ENCODE results near the gene OVAAL. TPM values are rescaled to one million over a fixed set of nuclear protein-coding genes. Genes with fewer than 3 reads are reported as not detected.

Gene OVAAL
- total and polyA plus RNA-seq, 9 of the 15 experiments (the other 6 are each of a cell fraction or from before 2014, with no cell fraction given) = 0.04 to 0.18 (median 0.08) TPM; not detected in 4

DNA sequence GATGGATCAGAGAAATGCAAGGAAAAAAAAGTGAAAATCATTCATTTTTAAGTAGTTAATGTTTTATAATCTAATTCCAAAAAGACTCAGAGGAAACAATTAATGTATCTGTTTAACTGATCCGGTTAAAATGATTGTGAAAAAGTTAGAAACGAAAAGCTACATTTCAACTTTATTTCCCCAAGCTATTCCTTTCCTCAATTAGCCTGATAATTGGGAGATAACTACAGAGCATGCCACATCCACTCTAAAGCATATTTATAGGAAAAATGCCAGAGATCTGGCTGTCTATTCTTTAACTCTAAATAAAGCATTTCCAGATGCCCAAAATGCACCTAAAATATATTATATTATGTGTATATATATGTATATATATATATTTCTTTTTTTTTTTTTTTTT is 37.2 kb downstream of the OVAAL start:
- Histone ChIP-seq H3K4me2 (ENCODE audit: insufficient read depth, low read length) (no peak overlapping the region), H3K27me3 (ENCODE audit: control insufficient read depth in 2 of 2, insufficient read depth in 2 of 2, low read length in 2 of 2) (no peaks in the 10 kb centered on the region), H3K36me3 (ENCODE audit: control insufficient read depth, insufficient read depth, low read length) (no peaks in the 10 kb centered on the region), H4K20me1 (replicated peaks; ENCODE audit: control insufficient read depth, insufficient read depth, low read length) (no peaks in the 10 kb centered on the region), H3K9me3 (replicated peaks; ENCODE audit: control insufficient read depth, insufficient read depth, low read depth, low read length) (no peaks in the 10 kb centered on the region), H3K9ac (ENCODE audit: insufficient read depth in 1 of 2, low read depth in 2 of 2, low read length in 2 of 2) (no peak overlapping the region), H3K4me1 (replicated peaks in 1 of 2; ENCODE audit: control insufficient read depth in 2 of 2, insufficient read depth in 2 of 2, low read length in 2 of 2) (peaks cover 4 to 24% of the 10 kb centered on the region in 2 experiments; a peak in 4 of 5 replicates), H2AFZ (ENCODE audit: low read depth, low read length) (no peak overlapping the region), H3K9me1 (ENCODE audit: control insufficient read depth, insufficient read depth, low read length) (no peaks in the 10 kb centered on the region), H3K27ac (ENCODE audit: extremely low read depth, low read depth, low read length) (no peak overlapping the region), H3K4me3 (no peak overlapping the region), H3K79me2 (ENCODE audit: control insufficient read depth, insufficient read depth, low read length) (no peaks in the 10 kb centered on the region)
- ATAC-seq (no peak), FAIRE-seq (no peak), DNase-seq (ENCODE audit: extremely low read depth in 1 of 4, low spot score in 3 of 4) (no peak)
- intact Hi-C loops (cut with micrococcal nuclease) (no loop called here), in situ Hi-C loops (cut with MboI) (no loop called here)
- no TSS peak for BruUV-seq (replicated peaks)
- 51% methylated on average over 2 of the region's 2 CpGs for WGBS (ENCODE audit: insufficient coverage, low coverage, missing lambda C conversion rate)
- ChIA-PET POLR2A (interaction anchor here (1.0 to 3.4 kb wide), 4 partner anchors 10 to 15 kb away, joined by 3 to 18 read pairs (median 9); no protein-coding TSS in a partner anchor), CTCF (ENCODE audit: low intra/inter-chr PET ratio) (no interaction called here)
- TF ChIP-seq BRD9 (IDR thresholded peaks at IDR 0.05; ENCODE audit: low read depth, partially characterized antibody) (no peak), DMBX1 (CRISPR knock-in tag; IDR thresholded peaks at IDR 0.05; ENCODE audit: borderline replicate concordance) (no peak), SMARCA5 (IDR thresholded peaks at IDR 0.05) (no peak), ZNF3 (CRISPR knock-in tag; IDR thresholded peaks at IDR 0.05) (no peak), ELF4 (CRISPR knock-in tag; IDR thresholded peaks at IDR 0.05) (no peak), KDM1A (IDR thresholded peaks at IDR 0.05) (no peak), FIP1L1 (IDR thresholded peaks at IDR 0.05; ENCODE audit: low read depth, low read length, poor library complexity, severe bottlenecking) (no peak), CEBPG (CRISPR knock-in tag; IDR thresholded peaks at IDR 0.05) (no peak), CEBPG (tag; conservative IDR thresholded peaks at IDR 0.05 in 1 of 2, IDR thresholded peaks at IDR 0.05 in 1 of 2) (no peak)
